ENCODE data around the gene SMPD2. TPM values are rescaled to one million over a fixed set of nuclear protein-coding genes. Genes with fewer than 3 reads are reported as not detected.

SMPD2 gene
- total and polyA plus RNA-seq, 9 of the 15 experiments (the other 6 are each of a cell fraction or from before 2014, with no cell fraction given), result 0.13 to 21.8 (median 18.3) TPM

DNA sequence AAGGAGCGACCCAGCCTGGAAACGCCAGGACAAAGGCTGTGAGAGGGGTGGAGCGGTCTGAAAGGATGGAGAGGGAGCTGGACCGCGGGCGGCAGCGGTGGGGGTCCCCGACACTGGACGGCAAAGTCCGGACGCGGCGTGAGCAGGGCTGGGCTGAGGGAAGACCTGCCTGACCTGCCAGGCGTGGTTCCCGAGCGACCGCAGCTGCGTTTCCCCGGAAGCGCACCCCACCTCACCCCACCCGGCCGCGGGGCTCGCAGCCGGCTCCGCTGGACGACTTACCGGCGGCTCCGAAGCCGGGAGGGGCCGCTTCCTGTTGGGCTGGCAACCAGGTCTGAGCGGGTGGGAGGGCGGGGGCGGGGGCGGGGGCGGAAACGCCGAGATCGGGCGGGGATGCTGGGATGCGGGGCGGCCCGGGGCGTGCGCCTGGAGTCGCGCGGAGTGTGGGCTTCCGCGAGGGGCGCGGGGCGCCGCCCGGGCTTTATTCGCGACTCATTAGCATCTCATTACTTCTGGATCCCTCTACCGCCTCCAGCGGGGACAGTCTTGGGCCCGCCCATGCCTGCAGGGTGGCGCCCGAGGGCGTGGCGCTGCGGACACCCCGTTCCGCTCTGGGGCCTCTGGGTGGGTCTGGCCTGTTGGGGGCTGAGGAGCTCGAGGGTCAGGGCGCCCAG lies 15.1 kb downstream of the SMPD2 start, which contains the start of gene MICAL1 (continued):
- TF ChIP-seq, protein P1, sequence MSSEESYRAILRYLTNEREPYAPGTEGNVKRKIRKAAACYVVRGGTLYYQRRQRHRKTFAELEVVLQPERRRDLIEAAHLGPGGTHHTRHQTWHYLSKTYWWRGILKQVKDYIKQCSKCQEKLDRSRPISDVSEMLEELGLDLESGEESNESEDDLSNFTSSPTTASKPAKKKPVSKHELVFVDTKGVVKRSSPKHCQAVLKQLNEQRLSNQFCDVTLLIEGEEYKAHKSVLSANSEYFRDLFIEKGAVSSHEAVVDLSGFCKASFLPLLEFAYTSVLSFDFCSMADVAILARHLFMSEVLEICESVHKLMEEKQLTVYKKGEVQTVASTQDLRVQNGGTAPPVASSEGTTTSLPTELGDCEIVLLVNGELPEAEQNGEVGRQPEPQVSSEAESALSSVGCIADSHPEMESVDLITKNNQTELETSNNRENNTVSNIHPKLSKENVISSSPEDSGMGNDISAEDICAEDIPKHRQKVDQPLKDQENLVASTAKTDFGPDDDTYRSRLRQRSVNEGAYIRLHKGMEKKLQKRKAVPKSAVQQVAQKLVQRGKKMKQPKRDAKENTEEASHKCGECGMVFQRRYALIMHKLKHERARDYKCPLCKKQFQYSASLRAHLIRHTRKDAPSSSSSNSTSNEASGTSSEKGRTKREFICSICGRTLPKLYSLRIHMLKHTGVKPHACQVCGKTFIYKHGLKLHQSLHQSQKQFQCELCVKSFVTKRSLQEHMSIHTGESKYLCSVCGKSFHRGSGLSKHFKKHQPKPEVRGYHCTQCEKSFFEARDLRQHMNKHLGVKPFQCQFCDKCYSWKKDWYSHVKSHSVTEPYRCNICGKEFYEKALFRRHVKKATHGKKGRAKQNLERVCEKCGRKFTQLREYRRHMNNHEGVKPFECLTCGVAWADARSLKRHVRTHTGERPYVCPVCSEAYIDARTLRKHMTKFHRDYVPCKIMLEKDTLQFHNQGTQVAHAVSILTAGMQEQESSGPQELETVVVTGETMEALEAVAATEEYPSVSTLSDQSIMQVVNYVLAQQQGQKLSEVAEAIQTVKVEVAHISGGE (CRISPR knock-in tag; IDR thresholded peaks at IDR 0.05), result 0 out of 6 replicates have a peak, but pooled peaks of 1 of the 3 experiments have one; percentile 33
- no peak for TF ChIP-seq POLR2H (tag; IDR thresholded peaks at IDR 0.05; ENCODE audit: low read depth)
- peak; percentile 62 for TF ChIP-seq ETS1 (conservative IDR thresholded peaks at IDR 0.05; ENCODE audit: control insufficient read depth, low read depth, low read length)
- TF ChIP-seq POLR2A (conservative IDR thresholded peaks at IDR 0.05), result peak; percentile 55; the same call in 1 of the 2 replicates
- TF ChIP-seq ARID3A (IDR thresholded peaks at IDR 0.05; ENCODE audit: borderline replicate concordance, low read depth, low read length), result no peak
- no peak for TF ChIP-seq KLF1 (tag; IDR thresholded peaks at IDR 0.05)
- TF ChIP-seq MEIS2 (IDR thresholded peaks at IDR 0.05; ENCODE audit: partially characterized antibody), result no peak
- TF ChIP-seq, protein P2, sequence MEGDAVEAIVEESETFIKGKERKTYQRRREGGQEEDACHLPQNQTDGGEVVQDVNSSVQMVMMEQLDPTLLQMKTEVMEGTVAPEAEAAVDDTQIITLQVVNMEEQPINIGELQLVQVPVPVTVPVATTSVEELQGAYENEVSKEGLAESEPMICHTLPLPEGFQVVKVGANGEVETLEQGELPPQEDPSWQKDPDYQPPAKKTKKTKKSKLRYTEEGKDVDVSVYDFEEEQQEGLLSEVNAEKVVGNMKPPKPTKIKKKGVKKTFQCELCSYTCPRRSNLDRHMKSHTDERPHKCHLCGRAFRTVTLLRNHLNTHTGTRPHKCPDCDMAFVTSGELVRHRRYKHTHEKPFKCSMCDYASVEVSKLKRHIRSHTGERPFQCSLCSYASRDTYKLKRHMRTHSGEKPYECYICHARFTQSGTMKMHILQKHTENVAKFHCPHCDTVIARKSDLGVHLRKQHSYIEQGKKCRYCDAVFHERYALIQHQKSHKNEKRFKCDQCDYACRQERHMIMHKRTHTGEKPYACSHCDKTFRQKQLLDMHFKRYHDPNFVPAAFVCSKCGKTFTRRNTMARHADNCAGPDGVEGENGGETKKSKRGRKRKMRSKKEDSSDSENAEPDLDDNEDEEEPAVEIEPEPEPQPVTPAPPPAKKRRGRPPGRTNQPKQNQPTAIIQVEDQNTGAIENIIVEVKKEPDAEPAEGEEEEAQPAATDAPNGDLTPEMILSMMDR (IDR thresholded peaks at IDR 0.05 in 2 of 3, conservative IDR thresholded peaks at IDR 0.05 in 1 of 3; ENCODE audit: insufficient read depth in 2 of 3, low read depth in 1 of 3, low read length in 3 of 3), result peak; percentile 41 to 70 (median 42); a peak in 5 of 6 replicates
- no peak for TF ChIP-seq SIX5 (IDR thresholded peaks at IDR 0.05; ENCODE audit: borderline replicate concordance in 1 of 2, insufficient read depth in 1 of 2, low read depth in 1 of 2, low read length in 2 of 2)
- TF ChIP-seq CGGBP1 (CRISPR knock-in tag; IDR thresholded peaks at IDR 0.05), result no peak
- TF ChIP-seq ZNF263 (CRISPR knock-in tag; IDR thresholded peaks at IDR 0.05; ENCODE audit: borderline replicate concordance), result 0 out of 2 replicates have a peak, but pooled peaks have one; percentile 28
- TF ChIP-seq MLX (CRISPR knock-in tag; conservative IDR thresholded peaks at IDR 0.05), result no peak
- no peak for TF ChIP-seq CBX1 (IDR thresholded peaks at IDR 0.05; ENCODE audit: low read depth)
- TF ChIP-seq CREB1 (IDR thresholded peaks at IDR 0.05), result no peak
- peak; percentile 32; the same call in 1 of the 2 replicates for TF ChIP-seq CREB1 (CRISPR knock-in tag; IDR thresholded peaks at IDR 0.05)
- TF ChIP-seq HEY1 (CRISPR knock-in tag; IDR thresholded peaks at IDR 0.05; ENCODE audit: borderline replicate concordance), result no peak
